ENCODE measurements around the gene JARID2.

Gene JARID2

GRCh38 chr6:15264902-15265761 is 19.3 kb downstream of the JARID2 start:
- H3K36me3 ChIP-seq (ENCODE audit: control insufficient read depth, insufficient read depth, low read length), result no peaks in the 10 kb centered on the region
- H3K9ac ChIP-seq, result no peak overlapping the region
- no peaks in the 10 kb centered on the region for H3K27me3 ChIP-seq (ENCODE audit: control insufficient read depth, insufficient read depth, low read length)
- no peak for TF ChIP-seq CTCF (IDR thresholded peaks at IDR 0.05)
- peaks cover 52% of the 10 kb centered on the region for H3K79me2 ChIP-seq
- no peak overlapping the region for H2AFZ ChIP-seq
- H3K27ac ChIP-seq, result no peak overlapping the region
- no peak overlapping the region for H3K4me3 ChIP-seq (ENCODE audit: low read depth, low read length)
- H3K9me3 ChIP-seq (ENCODE audit: control insufficient read depth, low read length), result no peaks in the 10 kb centered on the region
- H3K4me2 ChIP-seq (ENCODE audit: low read length), result peak overlapping the region; percentile 60
- H3K4me1 ChIP-seq, result peaks cover 35% of the 10 kb centered on the region

- Histone ChIP-seq H2AFZ (no peak overlapping the region), H3K9me3 (ENCODE audit: control insufficient read depth, low read length) (no peaks in the 10 kb centered on the region), H3K9ac (no peak overlapping the region), H3K36me3 (ENCODE audit: control insufficient read depth, insufficient read depth, low read length) (no peaks in the 10 kb centered on the region), H3K79me2 (peaks cover 57% of the 10 kb centered on the region), H3K27me3 (ENCODE audit: control insufficient read depth, insufficient read depth, low read length) (no peaks in the 10 kb centered on the region), H3K4me3 (ENCODE audit: low read depth, low read length) (no peak overlapping the region), H3K4me2 (ENCODE audit: low read length) (peak overlapping the region; percentile 60), H3K4me1 (peaks cover 35% of the 10 kb centered on the region), H3K27ac (peak overlapping the region; percentile 59)
- no peak for TF ChIP-seq CTCF (IDR thresholded peaks at IDR 0.05)
Observed at GRCh38 chr6:15265787-15266186, 19.9 kb downstream of the JARID2 start.

- Histone ChIP-seq H3K27ac (peak overlapping the region; percentile 59), H3K36me3 (ENCODE audit: control insufficient read depth, insufficient read depth, low read length) (no peaks in the 10 kb centered on the region), H3K4me2 (ENCODE audit: low read length) (peak overlapping the region; percentile 60), H3K9me3 (ENCODE audit: control insufficient read depth, low read length) (no peaks in the 10 kb centered on the region), H3K79me2 (peaks cover 57% of the 10 kb centered on the region), H3K9ac (no peak overlapping the region), H3K27me3 (ENCODE audit: control insufficient read depth, insufficient read depth, low read length) (no peaks in the 10 kb centered on the region), H3K4me1 (peaks cover 35% of the 10 kb centered on the region), H3K4me3 (ENCODE audit: low read depth, low read length) (peak overlapping the region; percentile 13), H2AFZ (peak overlapping the region; percentile 36)
- no peak for TF ChIP-seq CTCF (IDR thresholded peaks at IDR 0.05)
Observed at GRCh38 chr6:15266423-15266996, 20.6 kb downstream of the JARID2 start.

- H3K9me3 ChIP-seq (ENCODE audit: control insufficient read depth, low read length), result no peaks in the 10 kb centered on the region
- no peak overlapping the region for H3K4me2 ChIP-seq (ENCODE audit: low read length)
- H3K9ac ChIP-seq, result no peak overlapping the region
- no peak overlapping the region for H2AFZ ChIP-seq
- no peaks in the 10 kb centered on the region for H3K27me3 ChIP-seq (ENCODE audit: control insufficient read depth, insufficient read depth, low read length)
- TF ChIP-seq CTCF (IDR thresholded peaks at IDR 0.05), result no peak
- no peak overlapping the region for H3K4me3 ChIP-seq (ENCODE audit: low read depth, low read length)
- peaks cover 35% of the 10 kb centered on the region for H3K4me1 ChIP-seq
- H3K36me3 ChIP-seq (ENCODE audit: control insufficient read depth, insufficient read depth, low read length), result no peaks in the 10 kb centered on the region
- peaks cover 57% of the 10 kb centered on the region for H3K79me2 ChIP-seq
- peak overlapping the region; percentile 59 for H3K27ac ChIP-seq
Observed at GRCh38 chr6:15267221-15267620, 21.4 kb downstream of the JARID2 start.

Data from parathyroid adenoma (tissue), 2 donors.